Stomach (tissue), 9 donors: ENCODE measurements around the gene SCYGR1. TPM values are rescaled to one million over a fixed set of nuclear protein-coding genes. Genes with fewer than 3 reads are reported as not detected.

Source experiments
- DNase-seq, 2 donors: peaks; one replicate each; pipeline versions ENCODE4 v3.0.0 to v3.0.0-alpha.2; 2013 to 2019
- H3K27ac ChIP-seq, 5 donors: fragments of 200-600 bp in 4 of 5; sonication (generic) in 4 of 5; one replicate each; pipeline ENCODE4 v1.5.1; 2013 to 2019; ENCODE audit warnings: mild to moderate bottlenecking in 1 of 5, moderate library complexity in 1 of 5
- H3K27me3 ChIP-seq, 3 donors: fragments of 200-600 bp; sonication (generic); one replicate each; pipeline ENCODE4 v1.5.1; 2017 to 2019; ENCODE audit warnings: mixed run types in 1 of 3
- H3K36me3 ChIP-seq, 4 donors: fragments of 200-600 bp; sonication (generic); 1 replicate in 3 of 4; 2 replicates in 1 of 4; pipeline ENCODE4 v1.5.1; 2016 to 2019
- H3K4me1 ChIP-seq, 4 donors: fragments of 200-600 bp; sonication (generic); one replicate each; pipeline ENCODE4 v1.5.1; 2016 to 2019
- H3K4me3 ChIP-seq, 4 donors: fragments of 200-600 bp; sonication (generic) in 3 of 4; one replicate each; pipeline ENCODE4 v1.5.1; 2016 to 2019; ENCODE audit warnings: mild to moderate bottlenecking in 1 of 4
- H3K9me3 ChIP-seq, 4 donors: fragments of 200-600 bp; sonication (generic); one replicate each; pipeline ENCODE4 v1.5.1; 2016 to 2019
- CTCF ChIP-seq, 7 experiments: fragments of 450-650 bp in 4 of 7; fragments of 200-600 bp in 3 of 7; sonication (generic) in 3 of 7; IDR thresholded peaks; one replicate each; pipeline ENCODE4 v1.5.1; 2016 to 2019; ENCODE audit warnings: antibody characterized with exemption in 7 of 7, control low read depth in 2 of 7, mild to moderate bottlenecking in 1 of 7
- EP300 ChIP-seq: sonication (generic); formaldehyde crosslinking; IDR thresholded peaks from one replicate; pipeline ENCODE4 v1.6.1; 2017; ENCODE audit warnings: antibody characterized with exemption
- POLR2A ChIP-seq, 4 donors: fragments of 450-650 bp; IDR thresholded peaks; one replicate each; pipeline ENCODE4 v1.6.1; 2016; ENCODE audit warnings: antibody characterized with exemption in 4 of 4, control low read depth in 2 of 4, mild to moderate bottlenecking in 1 of 4, moderate library complexity in 1 of 4
- POLR2AphosphoS5 ChIP-seq, 3 donors: sonication (generic); formaldehyde crosslinking; IDR thresholded peaks; one replicate each; pipeline ENCODE4 v1.6.1; 2016; ENCODE audit warnings: antibody characterized with exemption in 3 of 3
- WGBS, 5 donors: extraction: QIAGEN DNeasy Blood & Tissue Kit in 3 of 5; methylation state at CpG; one replicate each; pipeline versions ENCODE4 v1.1.5 to v1.1.7; 2013 to 2018; 5-methylcytosine and 5-hydroxymethylcytosine counted together
- intact Hi-C: fragments of 100-400 bp; cut with DNase I; formaldehyde crosslinking; loops from one replicate; pipeline ENCODE4 v1.15.1; 2023; ENCODE audit warnings: low total_unique reads
- polyA plus RNA-seq, 3 donors: library from polyadenylated mRNA; stranded (reverse); fragments of 200-250 nt; gene quantifications; one replicate each; pipeline ENCODE4 v1.2.3, GENCODE V29; 2013
- total RNA-seq, 5 donors: library from RNA; depleted of rRNA; stranded (reverse); fragments of >200 nt; gene quantifications; one replicate each; pipeline versions ENCODE4 v1.1.0 to v1.2.3, GENCODE V29; 2014 to 2016
- donor health status: healthy with polysubstance abuse.
- donor health status: Bipolar disorder and iron deficiency.
- donor health status: healthy.

Gene SCYGR1
- total and polyA plus RNA-seq, 8 donors, result not detected

GRCh38 chr2:227370791-227371312 lies 16.9 kb downstream of the SCYGR1 start:
- TF ChIP-seq EP300, result no peak
- no peak for TF ChIP-seq CTCF (IDR thresholded peaks at IDR 0.05)
- TF ChIP-seq POLR2A (IDR thresholded peaks at IDR 0.05), result no peak
- no peak for TF ChIP-seq POLR2AphosphoS5 (IDR thresholded peaks at IDR 0.05)
- H3K27me3 ChIP-seq, result no peaks in the 10 kb centered on the region
- DNase-seq, result peak in 1 of 2 donors; percentile 13
- peak overlapping the region in 2 of 5 donors; percentile 44 to 63 for H3K27ac ChIP-seq
- no peaks in the 10 kb centered on the region for H3K9me3 ChIP-seq
- H3K4me1 ChIP-seq, result peaks cover 0 to 16% (median 2%) of the 10 kb centered on the region in 4 donors
- H3K36me3 ChIP-seq, result no peaks in the 10 kb centered on the region
- WGBS, 5 donors, result 72 to 85% (median 77%) methylated on average over 9 of the region's 9 CpGs
- H3K4me3 ChIP-seq, result no peak overlapping the region
- intact Hi-C loops, result no loop called here

- 77 to 83% (median 80%) methylated on average over 8 of the region's 8 CpGs for WGBS, 5 donors
- Histone ChIP-seq H3K9me3 (no peaks in the 10 kb centered on the region), H3K4me3 (no peak overlapping the region), H3K4me1 (peaks cover 0 to 19% (median 2%) of the 10 kb centered on the region in 4 donors), H3K36me3 (no peaks in the 10 kb centered on the region), H3K27ac (peak overlapping the region in 2 of 5 donors; percentile 44 to 63), H3K27me3 (no peaks in the 10 kb centered on the region)
- TF ChIP-seq CTCF (IDR thresholded peaks at IDR 0.05) (no peak), POLR2AphosphoS5 (IDR thresholded peaks at IDR 0.05) (no peak), POLR2A (IDR thresholded peaks at IDR 0.05) (no peak), EP300 (no peak)
- intact Hi-C loops, result no loop called here
- no peak for DNase-seq
Measured at GRCh38 chr2:227370092-227370491, 17.7 kb downstream of the SCYGR1 start.

GRCh38 chr2:227368574-227368973 lies 19.2 kb downstream of the SCYGR1 start:
- WGBS, 5 donors, result 85 to 91% (median 89%) methylated on average over 5 of the region's 5 CpGs
- Histone ChIP-seq H3K27ac (no peak overlapping the region), H3K9me3 (no peaks in the 10 kb centered on the region), H3K27me3 (no peaks in the 10 kb centered on the region), H3K36me3 (no peaks in the 10 kb centered on the region), H3K4me1 (peaks cover 0 to 19% (median 2%) of the 10 kb centered on the region in 4 donors), H3K4me3 (no peak overlapping the region)
- DNase-seq, result no peak
- TF ChIP-seq POLR2A (IDR thresholded peaks at IDR 0.05), result no peak
- TF ChIP-seq EP300, result no peak
- no peak for TF ChIP-seq CTCF (IDR thresholded peaks at IDR 0.05)
- TF ChIP-seq POLR2AphosphoS5 (IDR thresholded peaks at IDR 0.05), result no peak
- intact Hi-C loops, result no loop called here

- Histone ChIP-seq H3K4me1 (peaks cover 0 to 19% (median 2%) of the 10 kb centered on the region in 4 donors), H3K36me3 (no peaks in the 10 kb centered on the region), H3K9me3 (no peaks in the 10 kb centered on the region), H3K4me3 (no peak overlapping the region), H3K27me3 (no peaks in the 10 kb centered on the region), H3K27ac (peak overlapping the region in 1 of 5 donors; percentile 53)
- no peak for DNase-seq
- no peak for TF ChIP-seq CTCF (IDR thresholded peaks at IDR 0.05)
- no peak for TF ChIP-seq POLR2A (IDR thresholded peaks at IDR 0.05)
- no peak for TF ChIP-seq POLR2AphosphoS5 (IDR thresholded peaks at IDR 0.05)
- no peak for TF ChIP-seq EP300
- intact Hi-C loops, result no loop called here
- 76 to 85% (median 80%) methylated on average over 3 of the region's 3 CpGs for WGBS, 5 donors
Measured at GRCh38 chr2:227367427-227367795, 20.3 kb downstream of the SCYGR1 start.
